Astrocyte (in vitro differentiated cells and primary cell): ENCODE results near the gene IST1. TPM values are rescaled to one million over a fixed set of nuclear protein-coding genes. Genes with fewer than 3 reads are reported as not detected.

Source experiments
- DNase-seq: peaks from one replicate; pipeline ENCODE4 v3.0.0-alpha.2; 2010; ENCODE audit warnings: low read depth
- FAIRE-seq: peaks from 2 replicates; lab custom pipeline; 2011; peaks lifted over from hg19 to GRCh38; lab: Jason Lieb, UNC
- H2AFZ ChIP-seq: 2 replicates; pipeline ENCODE4 v1.6.0; 2012; ENCODE audit warnings: low read depth, low read length, inconsistent platforms
- H3K27ac ChIP-seq: 2 replicates; pipeline ENCODE4 v1.5.1; 2011; ENCODE audit warnings: low read depth, low read length, inconsistent platforms
- H3K27me3 ChIP-seq: 2 replicates; pipeline ENCODE4 v1.6.0; 2011; ENCODE audit warnings: low read length, inconsistent platforms; ENCODE audit not compliant: insufficient read depth
- H3K36me3 ChIP-seq: 2 replicates; pipeline ENCODE4 v1.5.1; 2011; ENCODE audit warnings: low read length, inconsistent platforms; ENCODE audit not compliant: insufficient read depth
- H3K4me1 ChIP-seq: 2 replicates; pipeline ENCODE4 v1.5.1; 2011; ENCODE audit warnings: low read length, inconsistent platforms; ENCODE audit not compliant: insufficient read depth
- H3K4me2 ChIP-seq: 2 replicates; pipeline ENCODE4 v1.6.0; 2012; ENCODE audit warnings: low read length, inconsistent platforms
- H3K4me3 ChIP-seq: 2 replicates; pipeline ENCODE4 v1.5.1; 2011; ENCODE audit warnings: low read depth, mild to moderate bottlenecking, low read length, inconsistent platforms; ENCODE audit not compliant: insufficient read depth
- H3K79me2 ChIP-seq: 2 replicates; pipeline ENCODE4 v1.6.0; 2012; ENCODE audit warnings: mild to moderate bottlenecking, low read length, inconsistent platforms; ENCODE audit not compliant: insufficient read depth
- H3K9ac ChIP-seq: 2 replicates; pipeline ENCODE4 v1.6.0; 2012; ENCODE audit warnings: mild to moderate bottlenecking, low read length, inconsistent platforms
- H3K9me3 ChIP-seq: 2 replicates; pipeline ENCODE4 v1.5.1; 2012; ENCODE audit warnings: low read depth, mild to moderate bottlenecking, low read length, inconsistent platforms; ENCODE audit not compliant: insufficient read depth
- H4K20me1 ChIP-seq: 2 replicates; pipeline ENCODE4 v1.6.0; 2012; ENCODE audit warnings: low read length, inconsistent platforms; ENCODE audit not compliant: insufficient read depth
- H3K27ac Mint-ChIP-seq: one replicate; pipeline ENCODE4 v1.8.0; 2021; ENCODE audit warnings: mild to moderate bottlenecking, mixed read lengths; ENCODE audit not compliant: unreplicated experiment
- H3K27me3 Mint-ChIP-seq: one replicate; pipeline ENCODE4 v1.8.0; 2021; ENCODE audit warnings: low read depth, mixed read lengths; ENCODE audit not compliant: unreplicated experiment
- H3K36me3 Mint-ChIP-seq: one replicate; pipeline ENCODE4 v1.8.0; 2021; ENCODE audit warnings: low read depth, mixed read lengths; ENCODE audit not compliant: unreplicated experiment
- H3K4me1 Mint-ChIP-seq: one replicate; pipeline ENCODE4 v1.8.0; 2021; ENCODE audit warnings: low read depth, mixed read lengths; ENCODE audit not compliant: unreplicated experiment
- H3K4me3 Mint-ChIP-seq: one replicate; pipeline ENCODE4 v1.8.0; 2021; ENCODE audit warnings: mild to moderate bottlenecking, moderate library complexity, mixed read lengths; ENCODE audit not compliant: unreplicated experiment
- H3K9me3 Mint-ChIP-seq: one replicate; pipeline ENCODE4 v1.8.0; 2021; ENCODE audit warnings: mild to moderate bottlenecking, mixed read lengths; ENCODE audit not compliant: unreplicated experiment
- EZH2 ChIP-seq: IDR thresholded peaks from 2 replicates; pipeline ENCODE4 v1.6.1; 2012; ENCODE audit warnings: mild to moderate bottlenecking, low read length, inconsistent platforms; ENCODE audit not compliant: insufficient read depth
- total RNA-seq: library from RNA; stranded (reverse); gene quantifications from 2 replicates; pipeline ENCODE4 v1.2.1, GENCODE V29; 2021
- TF ChIP-seq, protein P1 (sequence below): IDR thresholded peaks from 2 replicates; pipeline ENCODE4 v1.5.1; 2011; ENCODE audit warnings: low read depth, mild to moderate bottlenecking, inconsistent platforms, low read length, moderate library complexity; ENCODE audit not compliant: insufficient read depth

IST1 gene
- total RNA-seq, 1 donor from 2014 or later: 241 TPM

GRCh38 chr16:71883168-71883848 lies 12.0 kb upstream of the IST1 start:
- Histone ChIP-seq H4K20me1 (peaks cover 11% of the 10 kb centered on the region), H3K79me2 (no peaks in the 10 kb centered on the region), H3K27me3 (no peaks in the 10 kb centered on the region), H3K36me3 (peaks cover 15% of the 10 kb centered on the region), H3K27ac (peak overlapping the region; percentile 77), H3K4me1 (peaks cover 9% of the 10 kb centered on the region), H3K4me3 (peak overlapping the region; percentile 96), H3K9ac (peak overlapping the region; percentile 91), H3K4me2 (peak overlapping the region; percentile 100), H3K9me3 (no peaks in the 10 kb centered on the region), H2AFZ (peak overlapping the region; percentile 100)
- DNase-seq: no peak
- H3K27ac Mint-ChIP-seq: peak overlapping the region; percentile 58
- peak overlapping the region; percentile 89 for H3K4me3 Mint-ChIP-seq
- TF ChIP-seq, protein P1, sequence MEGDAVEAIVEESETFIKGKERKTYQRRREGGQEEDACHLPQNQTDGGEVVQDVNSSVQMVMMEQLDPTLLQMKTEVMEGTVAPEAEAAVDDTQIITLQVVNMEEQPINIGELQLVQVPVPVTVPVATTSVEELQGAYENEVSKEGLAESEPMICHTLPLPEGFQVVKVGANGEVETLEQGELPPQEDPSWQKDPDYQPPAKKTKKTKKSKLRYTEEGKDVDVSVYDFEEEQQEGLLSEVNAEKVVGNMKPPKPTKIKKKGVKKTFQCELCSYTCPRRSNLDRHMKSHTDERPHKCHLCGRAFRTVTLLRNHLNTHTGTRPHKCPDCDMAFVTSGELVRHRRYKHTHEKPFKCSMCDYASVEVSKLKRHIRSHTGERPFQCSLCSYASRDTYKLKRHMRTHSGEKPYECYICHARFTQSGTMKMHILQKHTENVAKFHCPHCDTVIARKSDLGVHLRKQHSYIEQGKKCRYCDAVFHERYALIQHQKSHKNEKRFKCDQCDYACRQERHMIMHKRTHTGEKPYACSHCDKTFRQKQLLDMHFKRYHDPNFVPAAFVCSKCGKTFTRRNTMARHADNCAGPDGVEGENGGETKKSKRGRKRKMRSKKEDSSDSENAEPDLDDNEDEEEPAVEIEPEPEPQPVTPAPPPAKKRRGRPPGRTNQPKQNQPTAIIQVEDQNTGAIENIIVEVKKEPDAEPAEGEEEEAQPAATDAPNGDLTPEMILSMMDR: no peak
- TF ChIP-seq EZH2: no peak
- H3K9me3 Mint-ChIP-seq: no peaks in the 10 kb centered on the region
- H3K27me3 Mint-ChIP-seq: no peaks in the 10 kb centered on the region
- peaks cover 7% of the 10 kb centered on the region for H3K36me3 Mint-ChIP-seq
- peaks cover 3% of the 10 kb centered on the region for H3K4me1 Mint-ChIP-seq
- no peak for FAIRE-seq

GRCh38 chr16:71883849-71884638 lies 11.3 kb upstream of the IST1 start, which contains the start of gene ZNF821:
TSS of gene ZNF821 (minus strand) at chr16:71884182. CDS start at chr16:71879946, 4,236 bp downstream.
- Histone ChIP-seq H3K4me3 (peak within 1 kb of the TSS; percentile 96), H3K4me2 (peak within 1 kb of the TSS; percentile 100), H4K20me1 (peaks cover 10% of the 10 kb centered on the region), H3K4me1 (peaks cover 9% of the 10 kb centered on the region), H3K9me3 (no peaks in the 10 kb centered on the region), H2AFZ (peak within 1 kb of the TSS; percentile 100), H3K36me3 (peaks cover 8% of the 10 kb centered on the region), H3K27me3 (no peaks in the 10 kb centered on the region), H3K79me2 (no peaks in the 10 kb centered on the region), H3K9ac (peak within 1 kb of the TSS; percentile 91), H3K27ac (peak within 1 kb of the TSS; percentile 77)
- H3K36me3 Mint-ChIP-seq: peaks cover 7% of the 10 kb centered on the region
- H3K27me3 Mint-ChIP-seq: no peaks in the 10 kb centered on the region
- peak within 1 kb of the TSS; percentile 89 for H3K27ac Mint-ChIP-seq
- DNase-seq (peak; percentile 60), FAIRE-seq (no peak)
- TF ChIP-seq, protein P1: no peak
- TF ChIP-seq EZH2: no peak
- peak within 1 kb of the TSS; percentile 93 for H3K4me3 Mint-ChIP-seq
- peaks cover 3% of the 10 kb centered on the region for H3K4me1 Mint-ChIP-seq
- no peaks in the 10 kb centered on the region for H3K9me3 Mint-ChIP-seq
